HG02623 (cell line): Measurements from ENCODE around the gene KLHL17.
"Not testable (repeated sequence)": the region's sequence is repeated elsewhere in the genome, so short reads cannot be mapped to it uniquely, and the experiment has no call there.

Source experiments
- ATAC-seq: cut with Tn5 transposase; IDR thresholded peaks from one replicate; pipeline ENCODE4 v1.9.1; 2021; ENCODE audit warnings: moderate library complexity; ENCODE audit not compliant: unreplicated experiment

Gene KLHL17

GRCh38 chr1:935751-936231 lies 24.6 kb upstream of the KLHL17 start:
- no peak for ATAC-seq

GRCh38 chr1:936348-937264 lies 23.8 kb upstream of the KLHL17 start:
- no peak for ATAC-seq

GRCh38 chr1:937521-937920 lies 22.9 kb upstream of the KLHL17 start:
- no peak for ATAC-seq

- ATAC-seq: no peak
These were observed 22.2 kb upstream of the KLHL17 start for GRCh38 chr1:938088-938683.

- ATAC-seq: no peak
These were observed 21.5 kb upstream of the KLHL17 start for GRCh38 chr1:938711-939489.

- no peak for ATAC-seq
These were observed 20.8 kb upstream of the KLHL17 start for GRCh38 chr1:939511-940106.

GRCh38 chr1:940107-941014 lies 20.0 kb upstream of the KLHL17 start:
- no peak for ATAC-seq

- ATAC-seq: no peak
These were observed 19.3 kb upstream of the KLHL17 start for GRCh38 chr1:941015-941587.

GRCh38 chr1:941588-942383 lies 18.6 kb upstream of the KLHL17 start:
- ATAC-seq: no peak

- ATAC-seq: no peak
These were observed 18.0 kb upstream of the KLHL17 start for GRCh38 chr1:942411-942821.

- no peak for ATAC-seq
These were observed 17.4 kb upstream of the KLHL17 start for GRCh38 chr1:942864-943533.

GRCh38 chr1:943545-944340 lies 16.6 kb upstream of the KLHL17 start:
- ATAC-seq: no peak

- ATAC-seq: no peak
These were observed 15.8 kb upstream of the KLHL17 start for GRCh38 chr1:944341-945325.

GRCh38 chr1:945688-946556 lies 14.5 kb upstream of the KLHL17 start:
- no peak for ATAC-seq

- ATAC-seq: not testable (repeated sequence)
These were observed 13.6 kb upstream of the KLHL17 start for GRCh38 chr1:946811-947210.
